GM12878 (cell line): ENCODE measurements around the gene SHOC1. TPM values are rescaled to one million over a fixed set of nuclear protein-coding genes. Genes with fewer than 3 reads are reported as not detected.
"Not testable (repeated sequence)": the region's sequence is repeated elsewhere in the genome, so short reads cannot be mapped to it uniquely, and the experiment has no call there.

ENCODE experiments used
- ATAC-seq: fragments of 200-7000 bp; cut with Tn5 transposase; 3 replicates; pipeline ENCODE4 v1.9.1; 2020; ENCODE audit warnings: mild to moderate bottlenecking, moderate library complexity
- BruUV-seq: library from RNA; stranded (reverse); fragments of 400-500 nt; replicated peaks from 2 replicates; lab custom pipeline; 2021; lab: Mats Ljungman, UMichigan
- CTCF ChIA-PET: fragments of 300-600 bp; sonication (Branson Sonifier 250); formaldehyde crosslinking; extraction: SDS; loops from one replicate; lab custom pipeline; 2021; ENCODE audit warnings: inconsistent platforms; lab: Yijun Ruan, JAX
- POLR2A ChIA-PET: fragments of 350-600 bp; formaldehyde crosslinking; extraction: SDS; loops from one replicate; lab custom pipeline; 2021; ENCODE audit warnings: inconsistent platforms; lab: Charles Lee
- RAD21 ChIA-PET: fragments of 300-600 bp; sonication (Branson Sonifier 250); formaldehyde crosslinking; loops from one replicate; lab custom pipeline; 2023; ENCODE audit warnings: antibody characterized with exemption; ENCODE audit not compliant: unreplicated experiment; lab: Charles Lee
- SMC1A ChIA-PET: fragments of 300-600 bp; sonication (Branson Sonifier 250); formaldehyde crosslinking; loops from one replicate; lab custom pipeline; 2023; ENCODE audit not compliant: unreplicated experiment, uncharacterized antibody; lab: Charles Lee
- DNase-seq: peaks from one replicate; pipeline ENCODE4 v3.0.0-alpha.2; 2011; ENCODE audit warnings: low read depth, low spot score
- FAIRE-seq: peaks from 3 replicates; lab custom pipeline; 2011; peaks lifted over from hg19 to GRCh38; lab: Jason Lieb, UNC
- H2AFZ ChIP-seq: 2 replicates; pipeline ENCODE4 v1.6.0; 2011; ENCODE audit warnings: low read depth, low read length, control low read depth; ENCODE audit not compliant: control insufficient read depth
- H3K27ac ChIP-seq: 2 replicates; pipeline ENCODE4 v1.5.1; 2011; ENCODE audit warnings: control low read depth; ENCODE audit not compliant: control insufficient read depth, insufficient read depth
- H3K27me3 ChIP-seq, 2 experiments: replicated peaks in 1 of 2; 2 replicates each; pipeline versions ENCODE4 v1.6.0 to v1.6.1; 2011; ENCODE audit warnings: low read length in 1 of 2; ENCODE audit not compliant: control insufficient read depth in 2 of 2, insufficient read depth in 2 of 2
- H3K36me3 ChIP-seq, 2 experiments: 2 replicates each; pipeline ENCODE4 v1.5.1; 2011; ENCODE audit warnings: low read length in 1 of 2; ENCODE audit not compliant: control insufficient read depth in 2 of 2, insufficient read depth in 2 of 2
- H3K4me1 ChIP-seq: 2 replicates; pipeline ENCODE4 v1.6.1; 2011; ENCODE audit warnings: mild to moderate bottlenecking, low read length, moderate library complexity, mixed read lengths; ENCODE audit not compliant: control insufficient read depth, insufficient read depth
- H3K4me2 ChIP-seq: 2 replicates; pipeline ENCODE4 v1.6.0; 2011; ENCODE audit warnings: control low read depth; ENCODE audit not compliant: control insufficient read depth, insufficient read depth
- H3K4me3 ChIP-seq: fragments of 200-600 bp; sonication (generic); 2 replicates; pipeline ENCODE4 v1.5.1; 2016
- H3K79me2 ChIP-seq: 2 replicates; pipeline ENCODE4 v1.6.0; 2011; ENCODE audit warnings: low read length; ENCODE audit not compliant: control insufficient read depth, insufficient read depth
- H3K9ac ChIP-seq: 2 replicates; pipeline ENCODE4 v1.8.0; 2011; ENCODE audit warnings: low read length, control low read depth, mixed read lengths; ENCODE audit not compliant: control insufficient read depth, insufficient read depth
- H3K9me3 ChIP-seq: replicated peaks from 3 replicates; pipeline ENCODE4 v1.5.1; 2011; ENCODE audit warnings: mild to moderate bottlenecking, low read length; ENCODE audit not compliant: control insufficient read depth, insufficient read depth
- H4K20me1 ChIP-seq: 2 replicates; pipeline ENCODE4 v1.6.0; 2011; ENCODE audit not compliant: control insufficient read depth, insufficient read depth
- ASH2L ChIP-seq: fragments of 300-600, 200-600 bp; sonication (generic); IDR thresholded peaks from 2 replicates; pipeline ENCODE4 v1.6.1; 2017; ENCODE audit warnings: low read depth, mild to moderate bottlenecking, borderline replicate concordance
- EED ChIP-seq: sonication (generic); IDR thresholded peaks from 2 replicates; pipeline ENCODE4 v1.6.1; 2016; ENCODE audit warnings: antibody characterized with exemption, low read depth
- HDAC6 ChIP-seq: fragments of 200-600 bp; sonication (generic); IDR thresholded peaks from one replicate; pipeline ENCODE4 v1.8.0; 2017; ENCODE audit warnings: antibody characterized with exemption; ENCODE audit not compliant: unreplicated experiment
- IKZF1 ChIP-seq: fragments of 450-650 bp; conservative IDR thresholded peaks from 2 replicates; pipeline ENCODE4 v1.6.1; 2017; ENCODE audit warnings: antibody characterized with exemption, mild to moderate bottlenecking
- MXI1 ChIP-seq: fragments of 150-350 bp; IDR thresholded peaks from 2 replicates; pipeline ENCODE4 v1.6.1; 2011; ENCODE audit warnings: low read depth, mild to moderate bottlenecking, inconsistent platforms, low read length, improper control_type of control experiment
- MYB ChIP-seq: fragments of 150-350 bp; IDR thresholded peaks from 2 replicates; pipeline ENCODE4 v1.6.1; 2014; ENCODE audit warnings: mild to moderate bottlenecking, low read depth, low read length, borderline replicate concordance
- POU2F2 ChIP-seq: IDR thresholded peaks from 3 replicates; pipeline ENCODE4 v1.6.1; 2011; ENCODE audit warnings: low read depth, mild to moderate bottlenecking, low read length, borderline replicate concordance
- SPI1 ChIP-seq: IDR thresholded peaks from 2 replicates; pipeline ENCODE4 v1.6.1; 2011; ENCODE audit warnings: low read depth, mild to moderate bottlenecking, low read length, moderate library complexity, borderline replicate concordance; ENCODE audit not compliant: insufficient read depth
- SUPT20H ChIP-seq: IDR thresholded peaks from 2 replicates; pipeline ENCODE4 v1.6.1; 2011; ENCODE audit warnings: low read depth, mild to moderate bottlenecking, low read length, moderate library complexity, borderline replicate concordance; ENCODE audit not compliant: control insufficient read depth
- TBL1XR1 ChIP-seq: IDR thresholded peaks from 2 replicates; pipeline ENCODE4 v1.6.1; 2012; ENCODE audit warnings: low read depth, low read length, improper control_type of control experiment
- ZNF274 ChIP-seq: IDR thresholded peaks from one replicate; pipeline ENCODE4 v1.8.0; 2011; ENCODE audit not compliant: insufficient read length, insufficient read depth
- WGBS: methylation state at CpG from one replicate; pipeline ENCODE4 v1.1.6; 2016; ENCODE audit warnings: low lambda C conversion rate; ENCODE audit not compliant: insufficient replicate concordance, insufficient coverage; ENCODE audit errors: missing lambda C conversion rate; 5-methylcytosine and 5-hydroxymethylcytosine counted together
- in situ Hi-C: fragments of 300-500 bp; cut with MboI; formaldehyde crosslinking; loops from 9 replicates; pipeline ENCODE4 v1.14.3; 2018; ENCODE audit warnings: mixed read lengths
- intact Hi-C: fragments of 100-400 bp; cut with micrococcal nuclease; formaldehyde crosslinking; loops from one replicate; pipeline ENCODE4 v1.14.2; 2022; ENCODE audit not compliant: unreplicated experiment
- polyA plus RNA-seq, 11 experiments: library from polyadenylated mRNA; depleted of rRNA in 4 of 11; unstranded in 6 of 11; stranded (reverse) in 5 of 11; fragments of >200 nt; fragmentation: Nextera tagmentation in 4 of 11; fragmentation: Illumina TruSeq in 1 of 11; extraction: Ambion mirVana in 4 of 11; extraction: Trizol in 1 of 11; gene quantifications; 1 replicate in 1 of 11; 2 replicates in 10 of 11; pipeline versions ENCODE4 v1.2.1 to v1.2.3, GENCODE V29; 2011 to 2016; ENCODE audit warnings: inconsistent platforms in 2 of 11, missing spikeins in 2 of 11, low read depth in 1 of 11
- total RNA-seq, 4 experiments: library from RNA; depleted of rRNA in 3 of 4; stranded (reverse); fragments of >200 nt in 3 of 4; fragmentation: Illumina TruSeq in 1 of 4; extraction: Trizol in 1 of 4; gene quantifications; 2 replicates each; pipeline versions ENCODE4 v1.2.1 to v1.2.3, GENCODE V29; 2013 to 2021
- TF ChIP-seq, protein P1 (sequence below): IDR thresholded peaks from 2 replicates; pipeline ENCODE4 v1.6.1; 2011; ENCODE audit warnings: low read depth, low read length, improper control_type of control experiment, borderline replicate concordance

Gene SHOC1
- total and polyA plus RNA-seq, 10 of the 15 experiments (the other 5 are each of a cell fraction or from before 2014, with no cell fraction given): under 0.01 to 0.11 (median 0.04) TPM; not detected in 3

DNA sequence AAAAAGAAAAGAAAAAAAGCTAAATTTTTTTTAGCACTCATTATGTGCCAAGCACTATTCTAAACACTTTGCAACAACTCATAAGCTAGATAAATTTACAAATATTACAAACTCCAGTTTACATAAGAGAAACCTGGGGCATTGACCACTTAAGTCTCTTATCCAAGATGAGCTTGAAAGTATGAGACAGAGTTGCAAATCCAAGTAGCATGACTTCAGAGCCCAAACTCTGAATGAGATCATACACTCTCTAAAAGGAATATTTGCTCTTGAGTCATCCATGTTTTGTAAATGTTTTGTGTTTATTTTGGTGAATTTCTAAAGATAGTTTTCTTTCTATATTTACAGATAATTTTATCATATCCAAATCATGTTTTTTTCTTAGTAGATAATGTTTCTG is 4.0 kb upstream of the SHOC1 start:
- DNase-seq: no peak
- Histone ChIP-seq H3K4me1 (no peaks in the 10 kb centered on the region), H3K9me3 (no peaks in the 10 kb centered on the region; the same call in 2 of the 3 replicates), H3K27me3 (no peaks in the 10 kb centered on the region), H3K36me3 (no peaks in the 10 kb centered on the region), H4K20me1 (no peaks in the 10 kb centered on the region)
- POLR2A ChIA-PET: no interaction called here
- no peak for FAIRE-seq
- intact Hi-C loops: no loop called here
- CTCF ChIA-PET: no interaction called here
- in situ Hi-C loops: no loop called here
- TF ChIP-seq ASH2L: no peak
- TF ChIP-seq SUPT20H: no peak
- TF ChIP-seq SPI1: no peak
- TF ChIP-seq MYB: no peak
- no peak for TF ChIP-seq EED
- TF ChIP-seq, all 136 proteins: peak for 0
- Histone ChIP-seq H3K27ac (no peak overlapping the region), H3K79me2 (no peaks in the 10 kb centered on the region), H3K4me2 (no peak overlapping the region), H3K9ac (no peak overlapping the region), H2AFZ (no peak overlapping the region), H3K4me3 (no peak overlapping the region)
- RAD21 ChIA-PET: no interaction called here
- ATAC-seq: no peak
- SMC1A ChIA-PET: no interaction called here
- no TSS peak for BruUV-seq

DNA sequence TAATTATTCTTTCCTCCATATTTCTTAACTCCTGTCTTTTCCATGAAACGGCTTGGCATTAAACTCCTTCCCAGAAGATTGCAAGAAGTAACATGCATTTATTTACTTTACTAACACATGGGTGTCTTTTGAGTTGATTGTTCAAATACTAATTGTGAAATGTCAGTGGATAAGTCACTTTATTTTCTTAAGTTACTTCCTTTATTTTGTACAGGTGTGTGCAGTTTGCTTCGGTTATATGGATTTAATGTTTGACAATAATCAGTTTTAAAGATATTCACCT is 761 bp upstream of the SHOC1 start:
- Histone ChIP-seq H4K20me1 (no peaks in the 10 kb centered on the region), H3K27me3 (no peaks in the 10 kb centered on the region), H3K4me3 (no peak overlapping the region), H2AFZ (no peak overlapping the region), H3K4me1 (no peaks in the 10 kb centered on the region), H3K27ac (no peak overlapping the region), H3K9me3 (no peaks in the 10 kb centered on the region; the same call in 2 of the 3 replicates), H3K4me2 (no peak overlapping the region), H3K9ac (no peak overlapping the region), H3K79me2 (no peaks in the 10 kb centered on the region), H3K36me3 (no peaks in the 10 kb centered on the region)
- ChIA-PET CTCF (no interaction called here), POLR2A (no interaction called here), SMC1A (no interaction called here), RAD21 (no interaction called here)
- 48% methylated on average over 2 of the region's 2 CpGs for WGBS
- intact Hi-C loops: no loop called here
- in situ Hi-C loops: no loop called here
- DNase-seq (no peak), FAIRE-seq (no peak), ATAC-seq (no peak)
- TF ChIP-seq, protein P1, sequence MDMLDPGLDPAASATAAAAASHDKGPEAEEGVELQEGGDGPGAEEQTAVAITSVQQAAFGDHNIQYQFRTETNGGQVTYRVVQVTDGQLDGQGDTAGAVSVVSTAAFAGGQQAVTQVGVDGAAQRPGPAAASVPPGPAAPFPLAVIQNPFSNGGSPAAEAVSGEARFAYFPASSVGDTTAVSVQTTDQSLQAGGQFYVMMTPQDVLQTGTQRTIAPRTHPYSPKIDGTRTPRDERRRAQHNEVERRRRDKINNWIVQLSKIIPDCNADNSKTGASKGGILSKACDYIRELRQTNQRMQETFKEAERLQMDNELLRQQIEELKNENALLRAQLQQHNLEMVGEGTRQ: no peak
- TF ChIP-seq MXI1 (no peak), IKZF1 (no peak), HDAC6 (no peak), POU2F2 (no peak), ASH2L (no peak), TBL1XR1 (no peak), ZNF274 (no peak)
- BruUV-seq: no TSS peak

DNA sequence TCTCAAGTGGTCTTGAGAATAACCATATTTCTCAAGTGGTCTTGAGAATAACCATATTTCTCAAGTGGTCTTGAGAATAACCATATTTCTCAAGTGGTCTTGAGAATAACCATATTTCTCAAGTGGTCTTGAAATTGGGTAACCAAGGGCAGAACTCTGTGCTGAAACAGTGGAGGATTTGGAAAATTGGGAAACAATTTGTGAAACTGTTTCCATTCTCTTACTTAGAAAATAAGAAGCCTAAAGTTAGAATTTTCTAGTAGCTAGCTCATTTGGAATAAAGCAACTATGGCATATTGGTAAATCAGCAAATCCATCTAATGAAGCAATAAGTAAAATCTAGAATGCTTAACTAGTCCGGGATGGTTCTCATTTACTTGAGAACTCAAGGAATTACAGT is 2.9 kb downstream of the SHOC1 start:
- H3K27ac ChIP-seq, FAIRE-seq, H3K9ac ChIP-seq, ATAC-seq, H3K4me1 ChIP-seq, intact Hi-C loops, in situ Hi-C loops, BruUV-seq, SMC1A ChIA-PET, H2AFZ ChIP-seq, DNase-seq, POLR2A ChIA-PET, H3K9me3 ChIP-seq, H4K20me1 ChIP-seq, H3K27me3 ChIP-seq, H3K79me2 ChIP-seq, CTCF ChIA-PET, RAD21 ChIA-PET, H3K36me3 ChIP-seq, H3K4me3 ChIP-seq, H3K4me2 ChIP-seq: not testable (repeated sequence)
- WGBS: 87% methylated on average over 1 of the region's 1 CpG
